HEK293 (cell line): Measurements from ENCODE around the gene KRTAP4-7.
"Not testable (repeated sequence)": the region's sequence is repeated elsewhere in the genome, so short reads cannot be mapped to it uniquely, and the experiment has no call there.

ENCODE experiments used
- CTCF ChIA-PET: fragments of 350-600 bp; formaldehyde crosslinking; extraction: SDS; loops from one replicate; lab custom pipeline; 2021; ENCODE audit warnings: antibody characterized with exemption; lab: Yijun Ruan, JAX
- POLR2A ChIA-PET: fragments of 300-600 bp; formaldehyde crosslinking; extraction: SDS; loops from one replicate; lab custom pipeline; 2020; ENCODE audit warnings: antibody characterized with exemption, inconsistent platforms; lab: Yijun Ruan, JAX
- H3K27ac ChIP-seq: fragments of 200-500 bp; sonication (Bioruptor generic); 2 replicates; pipeline ENCODE4 v1.5.1; 2014; ENCODE audit warnings: low read depth, low read length, control low read depth, inconsistent platforms; ENCODE audit errors: extremely low read depth
- H3K36me3 ChIP-seq, 2 experiments: fragments of 200-500 bp in 1 of 2; sonication (Bioruptor generic) in 1 of 2; 1 replicate in 1 of 2; 2 replicates in 1 of 2; pipeline ENCODE4 v1.5.1; 2014 to 2017; ENCODE audit warnings: inconsistent platforms in 2 of 2, low read length in 2 of 2; ENCODE audit not compliant: control insufficient read depth in 2 of 2, insufficient read depth in 1 of 2
- H3K4me1 ChIP-seq: fragments of 200-500 bp; sonication (Bioruptor generic); 2 replicates; pipeline ENCODE4 v1.5.1; 2014; ENCODE audit warnings: mild to moderate bottlenecking, low read length, inconsistent platforms; ENCODE audit not compliant: control insufficient read depth, insufficient read depth
- H3K4me3 ChIP-seq: 2 replicates; pipeline ENCODE4 v1.5.1; 2011; ENCODE audit warnings: low read depth, mild to moderate bottlenecking, control low read depth, low read length, moderate library complexity
- H3K9me3 ChIP-seq: fragments of 200-500 bp; sonication (Bioruptor generic); 2 replicates; pipeline ENCODE4 v1.5.1; 2014; ENCODE audit warnings: low read depth, low read length, inconsistent platforms; ENCODE audit not compliant: control insufficient read depth, insufficient read depth
- BCL6B ChIP-seq: fragments of 450-650 bp; formaldehyde crosslinking; IDR thresholded peaks from 2 replicates; pipeline ENCODE4 v1.5.1; 2017; ENCODE audit warnings: missing biosample characterization, missing genetic modification characterization
- GFI1B ChIP-seq: fragments of 450-650 bp; formaldehyde crosslinking; IDR thresholded peaks from 2 replicates; pipeline ENCODE4 v1.5.1; 2016; ENCODE audit warnings: missing biosample characterization, missing genetic modification characterization
- HOXA7 ChIP-seq: sonication (generic); formaldehyde crosslinking; IDR thresholded peaks from 2 replicates; pipeline ENCODE4 v1.8.1; 2022; ENCODE audit warnings: missing genetic modification reagents, borderline replicate concordance
- HOXD13 ChIP-seq: sonication (generic); formaldehyde crosslinking; IDR thresholded peaks from 2 replicates; pipeline ENCODE4 v1.8.0; 2022; ENCODE audit warnings: missing genetic modification reagents, borderline replicate concordance
- KLF9 ChIP-seq: fragments of 450-650 bp; formaldehyde crosslinking; IDR thresholded peaks from 2 replicates; pipeline ENCODE4 v1.5.1; 2016; ENCODE audit warnings: missing biosample characterization, missing genetic modification characterization, low read depth
- SCRT1 ChIP-seq: fragments of 450-650 bp; formaldehyde crosslinking; IDR thresholded peaks from 2 replicates; pipeline ENCODE4 v1.5.1; 2016; ENCODE audit warnings: missing biosample characterization, missing genetic modification characterization, borderline replicate concordance
- SCRT2 ChIP-seq: fragments of 450-650 bp; formaldehyde crosslinking; IDR thresholded peaks from 2 replicates; pipeline ENCODE4 v1.5.1; 2016; ENCODE audit warnings: missing biosample characterization, missing genetic modification characterization
- YY1 ChIP-seq: fragments of 450-650 bp; formaldehyde crosslinking; IDR thresholded peaks from 2 replicates; pipeline ENCODE4 v1.5.1; 2018; ENCODE audit warnings: missing biosample characterization, missing genetic modification characterization
- ZBTB7A ChIP-seq: fragments of 450-650 bp; formaldehyde crosslinking; IDR thresholded peaks from 2 replicates; pipeline ENCODE4 v1.5.1; 2016; ENCODE audit warnings: low read depth, missing biosample characterization, missing genetic modification characterization
- ZIC2 ChIP-seq: fragments of 450-650 bp; formaldehyde crosslinking; IDR thresholded peaks from 2 replicates; pipeline ENCODE4 v1.5.1; 2016; ENCODE audit warnings: missing biosample characterization, missing genetic modification characterization
- ZNF140 ChIP-seq: fragments of 450-650 bp; formaldehyde crosslinking; IDR thresholded peaks from 2 replicates; pipeline ENCODE4 v1.5.1; 2016; ENCODE audit warnings: missing biosample characterization, missing genetic modification characterization
- ZNF148 ChIP-seq: fragments of 450-650 bp; formaldehyde crosslinking; IDR thresholded peaks from 2 replicates; pipeline ENCODE4 v1.5.0; 2017; ENCODE audit warnings: missing biosample characterization, missing genetic modification characterization, borderline replicate concordance
- ZNF16 ChIP-seq: fragments of 450-650 bp; formaldehyde crosslinking; IDR thresholded peaks from 2 replicates; pipeline ENCODE4 v1.5.1; 2016; ENCODE audit warnings: low read depth, missing biosample characterization, missing genetic modification characterization
- ZNF2 ChIP-seq: fragments of 450-650 bp; formaldehyde crosslinking; IDR thresholded peaks from 2 replicates; pipeline ENCODE4 v1.5.1; 2016; ENCODE audit warnings: missing biosample characterization, missing genetic modification characterization
- ZNF202 ChIP-seq: fragments of 450-650 bp; formaldehyde crosslinking; IDR thresholded peaks from 2 replicates; pipeline ENCODE4 v1.5.1; 2016; ENCODE audit warnings: missing biosample characterization, missing genetic modification characterization, borderline replicate concordance
- ZNF558 ChIP-seq: fragments of 450-650 bp; formaldehyde crosslinking; IDR thresholded peaks from 2 replicates; pipeline ENCODE4 v1.5.1; 2016; ENCODE audit warnings: missing biosample characterization, missing genetic modification characterization
- ZNF623 ChIP-seq: fragments of 450-650 bp; formaldehyde crosslinking; IDR thresholded peaks from 2 replicates; pipeline ENCODE4 v1.5.1; 2016; ENCODE audit warnings: missing biosample characterization, missing genetic modification characterization
- ZNF768 ChIP-seq: fragments of 450-650 bp; formaldehyde crosslinking; IDR thresholded peaks from 2 replicates; pipeline ENCODE4 v1.5.1; 2018; ENCODE audit warnings: missing biosample characterization, mild to moderate bottlenecking, missing genetic modification characterization
- ZNF843 ChIP-seq: fragments of 450-650 bp; formaldehyde crosslinking; IDR thresholded peaks from 2 replicates; pipeline ENCODE4 v1.5.1; 2016; ENCODE audit warnings: missing biosample characterization, missing genetic modification characterization
- TF ChIP-seq, protein P1 (sequence below): fragments of 450-650 bp; formaldehyde crosslinking; IDR thresholded peaks from 2 replicates; pipeline ENCODE4 v1.5.1; 2016; ENCODE audit warnings: missing biosample characterization, missing genetic modification characterization

Gene KRTAP4-7

GRCh38 chr17:41103896-41104295 lies 19.9 kb downstream of the KRTAP4-7 start:
- POLR2A ChIA-PET = no interaction called here
- Histone ChIP-seq H3K9me3 (no peaks in the 10 kb centered on the region), H3K4me1 (no peaks in the 10 kb centered on the region), H3K4me3 (no peak overlapping the region), H3K27ac (no peak overlapping the region), H3K36me3 (no peaks in the 10 kb centered on the region)
- TF ChIP-seq ZNF148 (no peak), ZNF140 (tag by site-specific recombination) (no peak), ZNF843 (tag by site-specific recombination) (no peak), HOXA7 (CRISPR knock-in tag) (no peak), ZNF2 (no peak)
- CTCF ChIA-PET = no interaction called here

GRCh38 chr17:41104386-41105038 lies 20.6 kb downstream of the KRTAP4-7 start:
- CTCF ChIA-PET, H3K4me1 ChIP-seq, H3K4me3 ChIP-seq, POLR2A ChIA-PET, H3K27ac ChIP-seq, H3K9me3 ChIP-seq, H3K36me3 ChIP-seq: not testable (repeated sequence)

DNA sequence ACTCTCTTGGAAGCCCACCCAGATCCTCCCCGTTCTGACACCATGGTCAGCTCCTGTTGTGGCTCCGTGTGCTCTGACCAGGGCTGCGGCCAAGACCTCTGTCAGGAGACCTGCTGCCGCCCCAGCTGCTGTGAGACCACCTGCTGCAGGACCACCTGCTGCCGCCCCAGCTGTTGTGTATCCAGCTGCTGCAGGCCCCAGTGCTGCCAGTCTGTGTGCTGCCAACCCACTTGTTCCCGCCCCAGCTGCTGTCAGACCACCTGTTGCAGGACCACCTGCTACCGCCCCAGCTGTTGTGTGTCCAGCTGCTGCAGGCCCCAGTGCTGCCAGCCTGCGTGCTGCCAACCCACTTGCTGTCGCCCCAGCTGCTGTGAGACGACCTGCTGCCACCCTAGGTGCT lies 21.4 kb downstream of the KRTAP4-7 start, which contains the start of gene KRTAP4-9:
Gene KRTAP4-9 (plus strand): TSS at position 43 of the 400 bp plus-strand sequence. CDS start 0 bp downstream, at position 43.
- H3K9me3 ChIP-seq, H3K27ac ChIP-seq, H3K4me1 ChIP-seq, H3K36me3 ChIP-seq, CTCF ChIA-PET, POLR2A ChIA-PET, H3K4me3 ChIP-seq: not testable (repeated sequence)
- TF ChIP-seq SCRT1 (peak; percentile 79; the same call in 1 of the 2 replicates), SCRT2 (tag by site-specific recombination) (peak; percentile 67)

- H3K4me1 ChIP-seq = no peaks in the 10 kb centered on the region
- no peaks in the 10 kb centered on the region for H3K9me3 ChIP-seq
- H3K27ac ChIP-seq = no peak overlapping the region
- H3K4me3 ChIP-seq = no peak overlapping the region
- POLR2A ChIA-PET = no interaction called here
- H3K36me3 ChIP-seq = no peaks in the 10 kb centered on the region
- CTCF ChIA-PET = no interaction called here
- TF ChIP-seq, protein P1, sequence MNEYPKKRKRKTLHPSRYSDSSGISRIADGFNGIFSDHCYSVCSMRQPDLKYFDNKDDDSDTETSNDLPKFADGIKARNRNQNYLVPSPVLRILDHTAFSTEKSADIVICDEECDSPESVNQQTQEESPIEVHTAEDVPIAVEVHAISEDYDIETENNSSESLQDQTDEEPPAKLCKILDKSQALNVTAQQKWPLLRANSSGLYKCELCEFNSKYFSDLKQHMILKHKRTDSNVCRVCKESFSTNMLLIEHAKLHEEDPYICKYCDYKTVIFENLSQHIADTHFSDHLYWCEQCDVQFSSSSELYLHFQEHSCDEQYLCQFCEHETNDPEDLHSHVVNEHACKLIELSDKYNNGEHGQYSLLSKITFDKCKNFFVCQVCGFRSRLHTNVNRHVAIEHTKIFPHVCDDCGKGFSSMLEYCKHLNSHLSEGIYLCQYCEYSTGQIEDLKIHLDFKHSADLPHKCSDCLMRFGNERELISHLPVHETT = no peak
- TF ChIP-seq ZNF768 (tag by site-specific recombination) (no peak), GFI1B (tag by site-specific recombination) (no peak), ZBTB7A (no peak), KLF9 (tag by site-specific recombination) (no peak), BCL6B (no peak), ZNF202 (tag by site-specific recombination) (no peak), ZNF623 (tag by site-specific recombination) (no peak), YY1 (tag by site-specific recombination) (no peak), ZNF16 (no peak), HOXD13 (CRISPR knock-in tag) (no peak), ZNF558 (tag by site-specific recombination) (no peak), ZIC2 (tag by site-specific recombination) (no peak)
These were observed 24.0 kb downstream of the KRTAP4-7 start for GRCh38 chr17:41107941-41108450.

GRCh38 chr17:41108728-41109386 lies 24.9 kb downstream of the KRTAP4-7 start:
- H3K4me1 ChIP-seq, CTCF ChIA-PET, H3K36me3 ChIP-seq, H3K4me3 ChIP-seq, H3K27ac ChIP-seq, H3K9me3 ChIP-seq, POLR2A ChIA-PET: not testable (repeated sequence)
